Heart left ventricle (tissue), 13 donors: ENCODE results near the gene COL23A1.

Source experiments
- CTCF ChIP-seq, 12 donors: fragments of 200-600 bp; sonication (generic) in 4 of 12; IDR thresholded peaks; one replicate each; pipeline versions ENCODE4 v1.5.0 to v1.8.0; 2018 to 2022; ENCODE audit warnings: antibody characterized with exemption in 12 of 12, mild to moderate bottlenecking in 5 of 12
- POLR2A ChIP-seq, 2 donors: fragments of 450-650 bp; IDR thresholded peaks; one replicate each; pipeline ENCODE4 v1.6.1; 2017; ENCODE audit warnings: antibody characterized with exemption in 2 of 2, mild to moderate bottlenecking in 2 of 2, moderate library complexity in 2 of 2
- donor health status: ischemic (EF 13 %, LVEDD 7.1; RV severe dilation, severe dysfunction).
- donor health status: DM: no; HTN: yes; CAD: no.
- donor health status: DM: no; HTN: no; CAD: no.
- donor health status: ischemic (EF 25% LVEDD 6.9; RV normal size, moderate dysfunction).
- donor health status: ischemic (EF 25% LVEDD 5.7; RV mildly dilated, moderate dysfunction).
- donor health status: ischemic (EF 35%, LVEDD 5.7; RV mildly dilated, moderate dysfunction).
- donor health status: nonischemic (EF 11% LVEDD 7.7; RV severe dilation, severe dysfunction).
- donor health status: DM: yes; HTN: yes; CAD: no.
- donor health status: PGD.
- donor health status: ischemic (EF 29% LVEDD 5.4; RV normal size, mild dysfunction).
- donor health status: nonischemic (EF 23%, LVEDD 6.1; RV moderate dilation, normal function).

GRCh38 chr5:178213003-178213461, 377.2 kb downstream of the COL23A1 start:
- TF ChIP-seq CTCF (IDR thresholded peaks at IDR 0.05) (no peak), POLR2A (IDR thresholded peaks at IDR 0.05) (no peak)
